Measurements from ENCODE around the gene TEX35.

The TEX35 gene

GRCh38 chr1:178472531-178472930 lies 40.4 kb upstream of the TEX35 start:
- no peaks in the 10 kb centered on the region for H3K9me3 ChIP-seq (ENCODE audit: low read length)
- no peaks in the 10 kb centered on the region for H3K27me3 ChIP-seq (ENCODE audit: insufficient read depth, low read length)
- H2AFZ ChIP-seq (ENCODE audit: low read length) = no peak overlapping the region
- H3K4me1 ChIP-seq (ENCODE audit: insufficient read depth, low read length, severe bottlenecking) = no peaks in the 10 kb centered on the region
- TF ChIP-seq CTCF (IDR thresholded peaks at IDR 0.05; ENCODE audit: low read length) = no peak
- TF ChIP-seq EZH2 (IDR thresholded peaks at IDR 0.05; ENCODE audit: borderline replicate concordance, low read length) = no peak
- no peaks in the 10 kb centered on the region for H3K9me2 ChIP-seq (ENCODE audit: low read depth, low read length)
- no peak overlapping the region for H3K9ac ChIP-seq (ENCODE audit: low read length)
- H3K4me3 ChIP-seq (ENCODE audit: low read depth, low read length, poor library complexity, severe bottlenecking) = no peak overlapping the region
- no peaks in the 10 kb centered on the region for H3K79me2 ChIP-seq (ENCODE audit: insufficient read depth, low read length)
- no peaks in the 10 kb centered on the region for H4K20me1 ChIP-seq (ENCODE audit: insufficient read depth, low read length)
- H3K27ac ChIP-seq (ENCODE audit: low read depth, low read length, poor library complexity, severe bottlenecking) = no peak overlapping the region
- H3F3A ChIP-seq (ENCODE audit: insufficient read depth, low read length) = no peaks in the 10 kb centered on the region
- no peaks in the 10 kb centered on the region for H3K36me3 ChIP-seq (ENCODE audit: insufficient read depth, low read length)
- H3K4me2 ChIP-seq (ENCODE audit: low read length) = no peak overlapping the region

DNA sequence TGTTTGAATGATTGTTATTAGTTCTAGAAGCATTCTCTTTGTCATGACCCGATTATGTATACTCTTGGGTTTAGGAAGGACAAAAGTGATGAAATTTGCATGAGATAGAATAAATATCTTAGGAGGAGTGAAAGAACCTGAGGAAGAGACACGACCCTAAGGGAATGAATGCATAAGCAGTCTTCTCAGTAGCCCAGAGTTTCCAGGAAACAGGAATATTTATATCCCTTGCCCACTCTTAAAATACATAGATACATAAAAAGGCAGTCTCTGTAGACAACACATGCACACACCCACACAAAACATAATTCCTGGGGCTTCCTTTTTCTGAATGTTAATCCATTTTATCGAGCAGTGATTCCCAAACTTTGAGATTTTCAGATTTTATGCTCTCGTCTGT lies 35.5 kb upstream of the TEX35 start:
- no peaks in the 10 kb centered on the region for H3K9me3 ChIP-seq (ENCODE audit: low read length)
- H3K36me3 ChIP-seq (ENCODE audit: insufficient read depth, low read length) = no peaks in the 10 kb centered on the region
- H3K4me3 ChIP-seq (ENCODE audit: low read depth, low read length, poor library complexity, severe bottlenecking) = no peak overlapping the region
- no peak overlapping the region for H3K9ac ChIP-seq (ENCODE audit: low read length)
- no peak overlapping the region for H3K4me2 ChIP-seq (ENCODE audit: low read length)
- H3F3A ChIP-seq (ENCODE audit: insufficient read depth, low read length) = no peaks in the 10 kb centered on the region
- no peaks in the 10 kb centered on the region for H3K4me1 ChIP-seq (ENCODE audit: insufficient read depth, low read length, severe bottlenecking)
- H2AFZ ChIP-seq (ENCODE audit: low read length) = no peak overlapping the region
- H3K79me2 ChIP-seq (ENCODE audit: insufficient read depth, low read length) = no peaks in the 10 kb centered on the region
- H3K27ac ChIP-seq (ENCODE audit: low read depth, low read length, poor library complexity, severe bottlenecking) = no peak overlapping the region
- no peaks in the 10 kb centered on the region for H4K20me1 ChIP-seq (ENCODE audit: insufficient read depth, low read length)
- H3K9me2 ChIP-seq (ENCODE audit: low read depth, low read length) = no peaks in the 10 kb centered on the region
- no peaks in the 10 kb centered on the region for H3K27me3 ChIP-seq (ENCODE audit: insufficient read depth, low read length)
- TF ChIP-seq CTCF (IDR thresholded peaks at IDR 0.05; ENCODE audit: low read length) (no peak), EZH2 (IDR thresholded peaks at IDR 0.05; ENCODE audit: borderline replicate concordance, low read length) (no peak)

GRCh38 chr1:178477841-178478240 lies 35.1 kb upstream of the TEX35 start:
- no peaks in the 10 kb centered on the region for H3K36me3 ChIP-seq (ENCODE audit: insufficient read depth, low read length)
- H3K27ac ChIP-seq (ENCODE audit: low read depth, low read length, poor library complexity, severe bottlenecking) = no peak overlapping the region
- H3K9me2 ChIP-seq (ENCODE audit: low read depth, low read length) = no peaks in the 10 kb centered on the region
- no peak overlapping the region for H3K4me3 ChIP-seq (ENCODE audit: low read depth, low read length, poor library complexity, severe bottlenecking)
- H3K27me3 ChIP-seq (ENCODE audit: insufficient read depth, low read length) = no peaks in the 10 kb centered on the region
- no peak overlapping the region for H2AFZ ChIP-seq (ENCODE audit: low read length)
- no peak overlapping the region for H3K4me2 ChIP-seq (ENCODE audit: low read length)
- TF ChIP-seq CTCF (IDR thresholded peaks at IDR 0.05; ENCODE audit: low read length) (no peak), EZH2 (IDR thresholded peaks at IDR 0.05; ENCODE audit: borderline replicate concordance, low read length) (no peak)
- no peak overlapping the region for H3K9ac ChIP-seq (ENCODE audit: low read length)
- H3F3A ChIP-seq (ENCODE audit: insufficient read depth, low read length) = no peaks in the 10 kb centered on the region
- H4K20me1 ChIP-seq (ENCODE audit: insufficient read depth, low read length) = no peaks in the 10 kb centered on the region
- no peaks in the 10 kb centered on the region for H3K9me3 ChIP-seq (ENCODE audit: low read length)
- no peaks in the 10 kb centered on the region for H3K4me1 ChIP-seq (ENCODE audit: insufficient read depth, low read length, severe bottlenecking)
- no peaks in the 10 kb centered on the region for H3K79me2 ChIP-seq (ENCODE audit: insufficient read depth, low read length)

All from OCI-LY1 (cell line).